Retinal pigment epithelial cell (primary cell): ENCODE measurements around the gene ELOVL5.

Experiments used
- DNase-seq: peaks from one replicate; pipeline ENCODE4 v3.0.0-alpha.2; 2010; ENCODE audit warnings: low read depth
- H3K4me3 ChIP-seq: 2 replicates; pipeline ENCODE4 v1.5.1; 2011; ENCODE audit warnings: mild to moderate bottlenecking, low read length, control low read depth, moderate library complexity
- CTCF ChIP-seq: conservative IDR thresholded peaks from 2 replicates; pipeline ENCODE4 v1.5.1; 2011; ENCODE audit warnings: low read depth, low read length, control low read depth, inconsistent platforms

The ELOVL5 gene

GRCh38 chr6:53238311-53238710 lies 110.4 kb downstream of the ELOVL5 start:
- TF ChIP-seq CTCF = no peak
- peak; percentile 7 for DNase-seq
- H3K4me3 ChIP-seq = no peak overlapping the region

GRCh38 chr6:53236241-53236640 lies 112.5 kb downstream of the ELOVL5 start:
- no peak for TF ChIP-seq CTCF
- DNase-seq = no peak
- H3K4me3 ChIP-seq = no peak overlapping the region

DNA sequence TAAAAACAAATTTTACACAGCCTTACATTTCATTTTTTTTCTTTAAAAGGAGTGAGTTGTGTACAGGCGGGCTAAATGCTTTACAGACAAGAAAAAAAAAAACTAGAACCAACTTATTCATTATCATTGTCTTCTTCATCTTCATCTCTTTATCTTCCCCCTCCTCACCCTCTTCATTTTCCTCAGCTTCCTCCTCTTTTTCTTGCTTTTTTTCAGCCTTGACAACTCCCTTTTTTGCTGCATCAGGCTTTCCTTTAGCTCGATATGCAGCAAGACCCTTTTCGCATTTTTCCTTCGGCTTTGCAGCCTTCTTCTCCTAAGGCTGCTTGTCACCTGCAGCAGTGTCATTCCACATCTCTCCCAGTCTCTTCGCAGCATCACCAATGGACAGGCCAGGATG lies 113.2 kb downstream of the ELOVL5 start:
- DNase-seq = no peak
- no peak for TF ChIP-seq CTCF
- no peak overlapping the region for H3K4me3 ChIP-seq

GRCh38 chr6:53233309-53233708 lies 115.4 kb downstream of the ELOVL5 start:
- TF ChIP-seq CTCF = no peak
- DNase-seq = no peak
- H3K4me3 ChIP-seq = no peak overlapping the region

GRCh38 chr6:53230775-53231467 lies 117.8 kb downstream of the ELOVL5 start:
- TF ChIP-seq CTCF = no peak

DNA sequence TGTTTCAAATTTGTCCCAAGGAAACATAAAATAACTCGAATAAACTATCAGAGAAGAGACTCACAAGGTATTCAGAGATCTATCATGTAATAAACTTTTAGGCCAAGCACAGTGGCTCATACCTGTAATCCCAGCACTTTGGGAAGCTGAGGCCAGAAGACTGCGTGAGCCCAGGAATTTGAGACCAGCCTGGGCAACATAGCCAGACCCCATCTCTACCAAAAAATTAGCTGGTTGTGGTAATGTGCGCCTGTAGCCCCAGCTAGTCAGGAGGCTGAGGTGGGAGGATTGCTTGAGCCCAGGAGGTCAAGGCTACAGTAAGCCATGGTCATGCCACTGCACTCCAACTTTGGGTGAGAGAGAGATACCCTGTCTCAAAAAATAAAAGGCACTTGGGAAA lies 120.9 kb downstream of the ELOVL5 start:
- TF ChIP-seq CTCF = no peak
- DNase-seq = no peak
- H3K4me3 ChIP-seq = no peak overlapping the region

More at GRCh38 chr6:53230775-53231467, 117.8 kb downstream of the ELOVL5 start:
- no peak for DNase-seq
- no peak overlapping the region for H3K4me3 ChIP-seq

DNA sequence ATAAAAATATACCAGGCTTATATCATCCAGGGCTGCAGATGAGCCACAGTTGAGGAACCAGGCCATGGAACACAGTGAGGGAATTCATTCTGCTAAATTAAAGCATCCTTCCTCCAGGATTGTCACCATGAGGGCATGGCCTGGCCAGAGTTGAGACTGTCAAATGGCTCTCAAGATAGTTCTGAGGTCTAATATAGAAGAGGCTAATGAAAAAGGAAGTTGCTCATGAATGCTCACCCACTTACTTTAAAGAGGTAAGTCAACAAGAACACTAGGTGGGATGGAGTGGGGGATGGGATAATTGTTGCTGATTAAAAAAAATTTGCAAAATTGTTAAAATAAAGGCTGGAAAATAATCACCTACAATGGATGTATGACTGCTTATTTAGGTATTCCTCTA lies 128.1 kb downstream of the ELOVL5 start:
- no peak for TF ChIP-seq CTCF
- no peak for DNase-seq
- H3K4me3 ChIP-seq = no peak overlapping the region
